ENCODE data around the gene PLIN3. TPM values are rescaled to one million over a fixed set of nuclear protein-coding genes. Genes with fewer than 3 reads are reported as not detected.
"Not testable (repeated sequence)": the region's sequence is repeated elsewhere in the genome, so short reads cannot be mapped to it uniquely, and the experiment has no call there.

The PLIN3 gene
- total and polyA plus RNA-seq, 2 donors (not counting 1 experiment from before 2014, with no cell fraction given) = 27.6 to 34.3 TPM

GRCh38 chr19:4853506-4853905 lies 14.0 kb downstream of the PLIN3 start:
- 98% methylated on average over 8 of the region's 8 CpGs for WGBS (ENCODE audit: insufficient coverage)
- ATAC-seq (ENCODE audit: low read depth); H3K27me3 ChIP-seq (replicated peaks in 1 of 4; ENCODE audit: control extremely low read depth in 1 of 4, control insufficient read depth in 3 of 4, insufficient read depth in 4 of 4, low read length in 3 of 4); H2AFZ ChIP-seq (ENCODE audit: insufficient read depth, low read depth, low read length, poor library complexity, severe bottlenecking); H3K9me3 Mint-ChIP-seq (ENCODE audit: insufficient read depth); H3K9ac ChIP-seq (ENCODE audit: low read length); H3K4me1 Mint-ChIP-seq; H3K27ac ChIP-seq (ENCODE audit: low read length in 2 of 2); H3K27me3 Mint-ChIP-seq; H3K4me2 ChIP-seq (replicated peaks; ENCODE audit: low read depth, low read length, poor library complexity, severe bottlenecking); H3K9me3 ChIP-seq (ENCODE audit: control extremely low read depth in 1 of 3, control insufficient read depth in 2 of 3, insufficient read depth in 1 of 3, low read length in 2 of 3); DNase-seq; H3K4me3 Mint-ChIP-seq; H3K4me3 ChIP-seq (ENCODE audit: control extremely low read depth in 1 of 5, extremely low read depth in 1 of 5, insufficient read depth in 1 of 5, low read depth in 2 of 5, low read length in 4 of 5); H3K79me2 ChIP-seq (ENCODE audit: control insufficient read depth, insufficient read depth, low read length); intact Hi-C loops (cut with micrococcal nuclease); H3K27ac Mint-ChIP-seq; H4K20me1 ChIP-seq (ENCODE audit: control insufficient read depth, insufficient read depth, low read length, poor library complexity, severe bottlenecking): not testable (repeated sequence)
- CTCF ChIA-PET = interaction anchor here (0.5 to 19.5 kb wide), 6 partner anchors 11 to 178 kb away, joined by 3 to 612 read pairs (median 9); no protein-coding TSS in a partner anchor
- Histone ChIP-seq H3K36me3 (replicated peaks in 1 of 2; ENCODE audit: control extremely low read depth in 1 of 2, control insufficient read depth in 1 of 2, extremely low read depth in 1 of 2, insufficient read depth in 2 of 2, low read length in 1 of 2) (peaks cover 0 to 19% of the 10 kb centered on the region in 2 experiments), H3K4me1 (ENCODE audit: control insufficient read depth in 2 of 2, insufficient read depth in 2 of 2, low read length in 2 of 2) (peaks cover 0 to 13% of the 10 kb centered on the region in 2 donors)
- POLR2A ChIA-PET = interaction anchor here (0.6 kb wide), 1 partner anchor 49 kb away, joined by 3 read pairs; no protein-coding TSS in a partner anchor

GRCh38 chr19:4852484-4852883 lies 15.0 kb downstream of the PLIN3 start:
- Histone ChIP-seq H3K4me1 (ENCODE audit: control insufficient read depth in 2 of 2, insufficient read depth in 2 of 2, low read length in 2 of 2) (peaks cover 0 to 13% of the 10 kb centered on the region in 2 donors), H3K79me2 (ENCODE audit: control insufficient read depth, insufficient read depth, low read length) (peaks cover 9% of the 10 kb centered on the region), H3K27me3 (replicated peaks in 1 of 4; ENCODE audit: control extremely low read depth in 1 of 4, control insufficient read depth in 3 of 4, insufficient read depth in 4 of 4, low read length in 3 of 4) (no peaks in the 10 kb centered on the region), H3K9ac (ENCODE audit: low read length) (no peak overlapping the region), H3K9me3 (ENCODE audit: control extremely low read depth in 1 of 3, control insufficient read depth in 2 of 3, insufficient read depth in 1 of 3, low read length in 2 of 3) (no peaks in the 10 kb centered on the region), H3K4me3 (ENCODE audit: control extremely low read depth in 1 of 5, extremely low read depth in 1 of 5, insufficient read depth in 1 of 5, low read depth in 2 of 5, low read length in 4 of 5) (no peak overlapping the region), H4K20me1 (ENCODE audit: control insufficient read depth, insufficient read depth, low read length, poor library complexity, severe bottlenecking) (no peaks in the 10 kb centered on the region), H3K36me3 (replicated peaks in 1 of 2; ENCODE audit: control extremely low read depth in 1 of 2, control insufficient read depth in 1 of 2, extremely low read depth in 1 of 2, insufficient read depth in 2 of 2, low read length in 1 of 2) (peaks cover 0 to 21% of the 10 kb centered on the region in 2 experiments), H2AFZ (ENCODE audit: insufficient read depth, low read depth, low read length, poor library complexity, severe bottlenecking) (no peak overlapping the region), H3K4me2 (replicated peaks; ENCODE audit: low read depth, low read length, poor library complexity, severe bottlenecking) (no peak overlapping the region), H3K27ac (ENCODE audit: low read length in 2 of 2) (no peak overlapping the region)
- 95% methylated on average over 4 of the region's 6 CpGs for WGBS (ENCODE audit: insufficient coverage)
- ChIA-PET CTCF (interaction anchor here (0.7 to 19.5 kb wide), 13 partner anchors 10 to 179 kb away, joined by 3 to 612 read pairs (median 5); partner anchors contain the start of gene PLIN3), POLR2A (no interaction called here)
- Mint-ChIP-seq H3K4me3 (no peak overlapping the region), H3K27ac (no peak overlapping the region), H3K4me1 (peaks cover 9% of the 10 kb centered on the region), H3K9me3 (ENCODE audit: insufficient read depth) (no peaks in the 10 kb centered on the region), H3K27me3 (no peaks in the 10 kb centered on the region)
- intact Hi-C loops (cut with micrococcal nuclease) = no loop called here
- TF ChIP-seq EZH2 (IDR thresholded peaks at IDR 0.05; ENCODE audit: borderline replicate concordance, insufficient read depth, low read depth, low read length, poor library complexity, severe bottlenecking) (no peak), CTCF (IDR thresholded peaks at IDR 0.05) (no peak)
- DNase-seq = no peak
- ATAC-seq (ENCODE audit: low read depth) = no peak
